HG03103 (cell line): ENCODE measurements around the gene KCNQ2.

ENCODE experiments used
- ATAC-seq: cut with Tn5 transposase; IDR thresholded peaks from one replicate; pipeline ENCODE4 v1.9.1; 2021; ENCODE audit warnings: low read depth; ENCODE audit not compliant: unreplicated experiment

Gene KCNQ2

DNA sequence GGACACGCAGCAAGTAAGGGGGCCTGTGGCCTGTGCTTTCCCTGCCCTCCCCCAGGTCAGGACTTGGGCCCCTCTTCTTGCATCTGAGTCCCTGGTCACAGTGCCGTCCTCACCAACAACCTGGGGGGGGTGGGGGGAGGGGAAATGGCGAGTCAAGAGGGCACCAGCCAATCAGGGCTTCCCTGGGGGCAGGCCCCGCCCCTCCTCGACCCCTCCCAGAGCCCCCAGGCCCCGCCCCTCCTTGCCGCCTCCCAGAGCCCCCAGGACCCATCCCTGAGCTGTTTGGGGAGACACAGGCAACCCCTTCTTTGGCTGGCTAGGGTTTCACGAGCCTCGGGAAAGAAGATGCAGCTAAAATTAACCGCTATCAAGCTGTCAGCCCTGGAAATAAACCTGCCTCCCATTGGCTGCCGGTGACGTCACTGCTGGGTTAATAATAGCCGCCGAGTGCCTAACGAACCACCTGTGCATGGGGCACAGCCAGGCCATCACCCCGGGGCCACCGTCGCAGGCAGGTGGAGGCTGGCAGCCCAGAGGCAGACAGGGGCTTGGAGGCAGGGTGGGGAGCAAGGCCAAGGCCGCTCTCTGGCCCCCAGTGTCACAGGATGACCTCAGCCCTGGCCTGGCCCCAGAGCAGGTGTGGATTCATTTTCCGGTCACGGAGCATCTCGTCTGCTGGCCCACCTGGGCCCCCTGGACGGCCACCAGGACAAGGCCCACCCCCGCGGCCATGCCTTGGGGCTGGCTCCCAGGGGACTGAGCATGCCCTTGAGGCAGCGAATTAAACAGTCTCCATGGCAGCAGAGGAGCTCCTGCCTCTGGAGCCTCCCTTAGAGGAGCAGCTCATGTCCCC lies 29.6 kb upstream of the KCNQ2 start:
- ATAC-seq = no peak

DNA sequence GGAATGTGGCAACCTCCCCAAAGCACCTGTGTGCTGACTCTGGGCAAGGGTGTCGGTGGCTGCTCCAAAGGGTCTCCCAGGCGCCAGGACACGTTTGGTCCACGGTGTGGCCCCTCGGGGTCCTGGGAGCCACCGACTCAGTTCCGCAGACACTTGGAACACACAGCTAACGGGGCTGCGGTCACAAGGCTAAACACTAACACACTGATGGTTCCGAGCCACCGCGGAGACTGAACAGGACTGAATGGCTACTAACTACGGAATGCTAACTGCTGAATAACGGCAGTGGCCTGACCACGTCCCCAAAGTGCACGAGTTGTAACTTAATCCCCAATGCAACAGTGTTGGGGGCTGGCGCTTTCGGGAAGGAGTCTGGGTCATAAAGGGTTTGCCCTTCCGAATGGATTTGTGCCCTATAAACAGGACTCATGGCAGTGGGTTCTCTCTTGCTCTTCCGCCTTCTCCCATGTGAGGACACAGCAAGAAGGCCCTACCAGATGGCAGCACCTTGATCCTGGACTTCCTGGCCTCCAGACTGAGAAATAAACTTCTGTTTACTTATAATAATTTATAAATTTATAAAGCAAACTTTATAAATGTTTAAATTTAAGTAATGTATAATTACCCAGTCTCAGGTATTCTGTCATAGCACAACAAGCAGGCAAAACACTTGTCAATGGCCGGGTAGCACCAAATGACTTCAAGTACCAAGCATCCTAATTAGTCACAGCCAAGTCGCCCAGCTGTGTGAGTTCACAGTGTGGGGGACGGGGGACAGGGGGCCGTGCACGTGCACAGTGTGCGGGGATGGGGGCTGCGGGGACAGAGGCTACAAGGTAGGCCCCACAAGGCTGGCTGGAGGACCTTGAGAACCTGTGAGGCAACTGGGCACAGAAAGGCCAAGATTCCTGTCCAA lies 28.7 kb upstream of the KCNQ2 start:
- ATAC-seq = no peak

DNA sequence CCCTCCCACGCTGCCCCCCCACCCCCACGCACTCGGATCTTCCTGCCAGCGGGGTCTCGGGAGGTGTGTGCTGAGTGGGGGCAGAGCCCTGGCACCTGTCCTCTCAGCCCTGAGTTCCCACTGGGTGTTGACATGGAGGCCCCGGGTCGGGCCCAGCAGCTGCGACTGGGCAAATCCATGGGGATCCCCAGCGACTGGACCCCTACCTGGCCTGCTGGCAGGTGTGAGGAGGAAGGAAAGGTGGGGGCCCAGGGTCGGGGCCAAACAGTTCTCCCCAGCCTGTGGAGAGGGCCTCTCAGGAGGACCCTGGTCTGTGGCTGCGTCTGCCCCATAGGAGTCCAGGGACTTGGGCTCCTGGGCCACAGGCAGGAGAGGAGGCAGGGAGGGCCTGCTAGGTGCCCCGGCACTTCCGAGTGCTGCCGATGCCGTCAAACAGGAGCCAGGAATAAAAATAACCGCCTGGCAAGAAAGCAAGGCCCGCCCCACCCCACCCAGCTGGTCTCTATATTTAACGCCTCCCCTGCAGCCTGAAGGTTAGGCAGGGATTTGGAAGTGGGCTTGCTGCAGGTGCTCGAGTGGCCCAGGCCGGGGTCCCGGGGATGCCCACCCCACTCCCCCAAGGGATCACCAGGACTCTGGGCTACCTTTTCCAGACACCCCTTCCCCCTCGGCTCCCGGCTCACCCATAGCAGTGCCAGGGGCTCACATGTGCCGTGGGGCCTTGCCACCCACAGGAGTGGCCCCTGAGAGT lies 27.9 kb upstream of the KCNQ2 start:
- no peak for ATAC-seq

DNA sequence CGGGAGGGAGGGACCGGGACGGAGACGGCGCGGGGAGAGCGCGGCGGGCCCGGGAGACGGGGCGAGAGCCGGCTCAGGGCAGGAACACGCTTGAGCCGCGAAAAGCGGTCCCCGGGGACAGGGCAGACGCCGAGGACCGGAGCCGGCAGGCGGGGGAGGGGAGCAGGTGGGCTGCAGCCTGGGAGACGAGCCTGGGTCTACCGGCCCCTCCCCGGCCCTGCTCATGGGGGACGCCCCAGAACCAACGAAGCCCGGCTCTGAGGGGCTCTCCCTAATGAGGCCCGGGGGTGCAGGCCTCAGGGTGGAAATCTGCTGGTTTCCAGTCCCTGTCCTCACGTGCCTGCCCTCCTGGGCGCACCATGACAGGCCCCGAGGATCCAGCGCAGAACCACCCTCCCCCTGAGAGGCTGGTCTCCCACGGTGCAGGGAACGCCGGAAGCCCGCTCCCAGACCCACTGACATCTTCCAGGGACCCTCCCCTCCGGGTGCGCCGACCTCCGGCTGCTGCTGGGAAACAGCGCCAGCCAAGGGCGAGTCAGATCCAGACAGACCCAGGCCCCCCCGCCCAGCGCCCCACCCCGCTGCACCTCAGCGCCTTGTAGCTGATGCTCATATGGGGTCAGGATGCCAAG lies 27.0 kb upstream of the KCNQ2 start:
- no peak for ATAC-seq

DNA sequence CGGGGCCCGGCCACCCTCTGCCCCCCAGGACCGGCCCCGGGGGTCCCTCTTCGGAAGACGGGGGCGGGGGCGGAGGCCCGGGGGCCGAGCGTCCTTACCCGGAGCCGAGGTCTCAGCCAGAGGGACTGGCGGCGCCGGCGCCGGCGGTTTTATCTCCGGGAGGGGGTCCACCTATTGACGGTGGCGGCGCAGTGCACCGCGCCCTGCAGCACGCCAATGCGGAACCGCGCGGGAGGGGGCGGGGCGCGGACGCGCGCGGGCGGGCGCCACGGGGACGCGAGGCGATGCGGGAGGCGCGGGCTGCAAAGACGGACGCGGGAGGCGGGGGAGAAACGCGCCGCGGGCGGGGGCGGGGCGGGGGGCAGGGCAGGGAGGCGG lies 26.5 kb upstream of the KCNQ2 start, which contains the start of gene EEF1A2:
EEF1A2 (minus strand) TSS at position 124 of the 378 bp plus-strand sequence. CDS start 1,320 bp downstream, outside the sequence.
- ATAC-seq = no peak

DNA sequence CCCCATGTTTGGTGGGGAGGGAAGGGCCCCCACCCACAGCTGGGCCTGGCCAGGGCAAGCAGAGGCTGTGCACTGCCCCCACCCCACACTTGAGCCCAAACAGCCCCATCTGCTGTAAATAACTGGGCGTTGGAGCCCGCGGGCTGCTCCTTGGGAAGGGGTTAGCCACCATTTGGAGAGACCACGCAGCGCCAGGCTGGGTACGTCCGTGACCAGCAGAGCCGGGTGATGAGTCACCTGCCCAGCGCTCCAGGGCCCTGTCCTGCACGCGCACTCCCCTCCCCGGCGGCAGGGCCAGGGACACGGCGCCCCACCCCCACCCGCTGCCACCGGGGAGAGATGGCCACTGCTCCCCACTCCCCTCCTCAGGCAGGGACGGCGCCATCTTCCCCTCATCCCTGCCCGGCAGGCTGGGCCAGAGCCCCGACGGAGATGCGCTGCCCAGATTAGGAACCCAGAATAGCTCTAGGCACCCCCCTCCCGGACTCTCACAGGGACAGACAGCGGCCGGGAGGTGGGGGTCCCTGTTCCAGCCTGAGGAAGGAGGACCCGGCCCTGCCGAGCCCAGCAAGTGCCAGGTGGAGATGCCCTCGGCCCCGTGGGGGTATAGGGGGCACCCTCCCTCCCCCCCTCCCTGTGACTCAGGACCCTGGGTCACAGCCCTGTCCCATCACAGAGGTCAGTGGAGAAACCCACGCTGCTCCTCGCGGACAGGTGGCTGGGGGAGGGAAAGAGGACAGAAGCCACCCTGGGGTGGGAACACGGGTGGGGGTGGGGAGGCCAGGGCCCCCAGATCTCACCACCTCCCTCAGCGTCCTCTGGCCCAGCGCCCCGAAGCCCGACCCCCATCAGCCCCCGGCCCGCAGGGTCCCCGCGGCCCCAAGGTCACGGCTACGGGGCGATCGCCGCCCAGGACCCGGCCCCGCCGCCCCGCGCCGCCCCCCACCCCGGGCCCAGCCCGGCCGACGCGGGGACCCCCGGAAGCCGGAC lies 25.8 kb upstream of the KCNQ2 start:
- no peak for ATAC-seq

DNA sequence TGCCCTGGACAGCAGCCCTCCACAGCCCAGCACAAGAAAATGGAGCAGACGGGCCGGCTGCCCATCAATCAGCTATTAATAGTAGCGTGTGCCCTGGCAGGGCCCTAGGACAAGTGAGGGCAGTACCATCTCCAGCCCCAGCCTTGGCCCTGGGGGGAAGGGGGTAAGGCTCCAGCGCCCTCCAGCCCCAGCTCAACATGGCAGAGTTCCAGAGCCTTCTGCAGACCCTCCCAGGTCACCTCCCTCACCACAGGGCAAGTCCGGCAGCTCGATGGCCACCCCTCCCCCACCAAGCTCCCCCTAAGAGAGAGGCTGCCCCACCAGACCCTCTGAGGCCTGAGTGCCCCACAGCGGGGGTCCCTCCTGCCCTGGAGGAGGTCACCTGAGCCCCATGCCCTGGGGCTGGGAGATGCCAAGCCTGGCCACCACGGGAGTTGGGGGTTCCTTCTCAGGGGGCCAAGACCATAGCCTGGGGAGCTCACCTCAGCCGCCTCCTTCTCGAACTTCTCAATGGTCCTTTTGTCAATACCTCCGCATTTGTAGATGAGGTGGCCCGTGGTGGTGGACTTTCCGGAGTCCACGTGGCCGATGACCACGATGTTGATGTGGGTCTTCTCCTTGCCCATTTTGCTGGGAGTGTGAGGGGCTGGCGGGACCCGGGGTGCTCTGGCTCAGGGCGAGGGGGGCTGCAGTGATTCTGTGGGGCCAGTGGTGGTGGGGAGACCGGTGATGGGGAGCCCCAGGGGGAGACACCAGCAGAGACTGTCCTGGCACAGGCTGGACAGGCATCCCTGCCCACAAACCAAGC lies 24.9 kb upstream of the KCNQ2 start:
- ATAC-seq = no peak

DNA sequence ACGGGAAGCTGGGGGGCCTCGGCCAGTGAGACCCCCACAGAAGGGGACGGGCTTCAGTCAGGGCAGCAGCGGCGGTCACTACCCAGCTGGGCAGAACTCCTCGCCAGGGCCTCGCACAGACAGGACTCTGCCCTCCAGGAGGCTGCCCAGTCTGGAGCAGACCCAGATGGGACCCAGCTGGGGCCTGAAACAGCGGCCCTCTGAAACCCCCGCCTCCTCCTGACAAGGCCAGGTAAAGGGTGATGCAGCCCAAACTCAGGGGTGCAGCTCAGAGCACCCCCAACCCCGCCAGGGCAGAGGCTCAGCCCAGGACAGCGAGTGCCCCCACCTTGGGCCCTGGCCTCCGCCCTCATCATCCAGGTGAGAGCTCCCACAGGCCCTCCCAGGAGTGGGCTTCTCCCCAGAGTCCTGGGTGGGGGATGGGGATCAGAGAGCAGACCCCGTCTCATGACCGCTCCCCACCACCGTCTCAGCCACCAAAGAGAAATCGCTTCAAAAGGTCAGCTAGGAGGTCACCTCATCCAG lies 24.2 kb upstream of the KCNQ2 start:
- ATAC-seq = no peak

DNA sequence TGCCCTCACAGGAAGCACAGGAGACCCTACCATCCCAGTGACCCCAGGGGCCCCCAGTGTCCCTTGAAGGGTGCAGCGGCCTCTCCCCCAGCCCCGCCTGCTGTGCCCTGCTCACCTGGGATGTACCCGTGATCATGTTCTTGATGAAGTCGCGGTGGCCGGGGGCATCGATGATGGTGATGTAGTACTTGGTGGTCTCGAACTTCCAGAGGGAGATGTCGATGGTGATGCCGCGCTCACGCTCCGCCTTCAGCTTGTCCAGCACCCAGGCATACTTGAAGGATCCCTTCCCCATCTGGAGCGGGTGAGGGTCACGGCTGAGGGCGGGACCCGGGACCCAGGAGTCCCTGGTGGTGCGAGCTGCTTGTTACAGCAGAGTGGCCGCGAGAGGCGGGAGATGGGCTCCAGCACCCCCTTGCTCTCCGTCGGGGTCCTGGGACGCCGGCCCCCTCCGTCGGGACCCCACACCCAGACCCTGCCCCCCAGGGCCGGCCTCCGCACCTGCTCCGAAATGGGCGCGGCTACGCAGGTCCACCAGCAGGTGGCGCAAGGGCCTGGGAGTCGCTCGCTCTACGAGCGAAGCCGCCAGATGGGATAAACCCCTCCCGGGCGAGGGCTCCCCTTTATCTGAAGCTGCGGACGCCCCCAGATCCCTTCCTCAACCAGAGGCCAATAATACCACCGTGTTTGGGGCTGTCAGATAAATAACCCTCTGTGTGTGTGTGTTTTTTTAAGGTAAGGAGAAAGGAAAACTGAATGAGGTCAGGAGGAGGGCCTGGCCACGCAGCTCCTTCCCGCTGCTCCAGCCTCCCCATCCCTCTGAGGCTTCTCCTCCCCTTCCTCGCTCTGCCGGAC lies 23.5 kb upstream of the KCNQ2 start:
- ATAC-seq = no peak

DNA sequence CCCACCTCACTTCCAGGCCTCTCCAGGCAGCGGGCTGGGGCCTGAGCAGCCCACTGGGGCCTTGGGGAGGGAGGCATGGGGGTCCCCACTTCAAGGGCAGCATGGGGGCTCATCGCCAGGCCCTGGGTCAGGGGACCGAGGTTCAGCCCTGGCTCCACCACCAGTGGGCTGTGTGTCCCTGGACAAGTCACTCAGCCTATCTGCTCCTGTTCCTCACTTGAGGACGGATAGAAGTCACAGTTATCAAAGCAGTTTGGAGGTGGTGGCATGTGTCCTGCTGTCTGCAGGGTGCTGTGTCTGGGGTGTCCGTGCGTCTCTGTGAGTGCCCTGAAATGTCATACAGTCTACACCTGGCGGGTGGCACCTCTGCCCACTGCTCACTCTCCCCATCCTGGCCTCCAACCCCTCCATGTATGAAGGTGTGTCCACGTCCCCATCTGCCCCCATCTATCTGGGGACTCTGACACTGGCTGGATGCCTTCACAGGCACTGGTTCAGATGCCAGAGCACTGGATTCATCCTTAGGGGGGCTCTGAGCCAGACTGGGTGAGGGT lies 22.8 kb upstream of the KCNQ2 start:
- no peak for ATAC-seq

DNA sequence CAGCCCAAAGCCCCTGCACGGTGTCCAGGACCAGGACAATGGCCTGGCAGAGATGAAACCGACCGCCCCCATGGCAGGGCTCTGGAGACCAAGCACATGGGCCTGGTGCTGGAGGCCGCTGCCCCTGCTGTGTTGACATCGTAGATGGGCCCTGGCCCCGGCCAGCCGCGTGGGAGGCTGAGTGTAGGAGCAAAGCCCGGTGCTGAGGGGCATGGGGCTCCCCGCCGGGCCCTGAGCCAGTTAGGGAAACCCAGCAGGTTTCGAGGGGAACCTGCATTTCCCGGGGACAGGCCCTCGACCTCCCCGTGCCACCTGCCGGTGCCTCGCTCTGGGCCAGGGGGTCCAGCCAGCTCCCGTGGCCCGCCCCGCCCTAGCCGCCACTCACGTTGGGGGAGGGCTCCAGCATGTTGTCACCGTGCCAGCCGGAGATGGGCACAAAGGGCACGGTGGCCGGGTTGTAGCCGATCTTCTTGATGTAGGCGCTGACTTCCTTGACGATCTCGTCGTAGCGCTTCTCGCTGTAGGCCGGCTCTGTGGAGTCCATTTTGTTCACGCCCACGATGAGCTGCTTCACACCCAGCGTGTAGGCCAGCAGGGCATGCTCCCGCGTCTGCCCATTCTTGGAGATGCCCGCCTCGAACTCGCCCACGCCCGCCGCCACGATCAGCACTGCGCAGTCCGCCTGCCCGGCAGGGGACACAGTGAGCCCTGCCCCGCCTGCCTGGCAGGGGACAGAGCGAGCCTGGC lies 22.1 kb upstream of the KCNQ2 start:
- no peak for ATAC-seq

DNA sequence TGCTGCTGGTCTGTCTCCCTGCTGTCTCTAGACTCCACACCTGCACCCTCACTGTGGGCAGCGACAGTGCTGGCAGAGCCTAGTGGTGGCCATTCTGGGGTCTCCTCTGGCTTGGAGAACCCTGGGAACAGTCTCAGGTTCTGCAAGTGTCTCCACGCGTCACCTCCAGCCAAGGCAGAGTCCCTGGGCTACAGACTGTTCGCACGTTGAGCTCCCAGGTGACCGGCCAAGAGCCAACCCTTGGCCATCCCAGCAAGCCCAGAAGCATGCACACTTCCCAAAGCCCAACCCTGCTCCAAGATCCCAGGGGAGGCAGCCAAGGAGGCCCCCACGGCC lies 21.6 kb upstream of the KCNQ2 start:
- ATAC-seq = no peak

DNA sequence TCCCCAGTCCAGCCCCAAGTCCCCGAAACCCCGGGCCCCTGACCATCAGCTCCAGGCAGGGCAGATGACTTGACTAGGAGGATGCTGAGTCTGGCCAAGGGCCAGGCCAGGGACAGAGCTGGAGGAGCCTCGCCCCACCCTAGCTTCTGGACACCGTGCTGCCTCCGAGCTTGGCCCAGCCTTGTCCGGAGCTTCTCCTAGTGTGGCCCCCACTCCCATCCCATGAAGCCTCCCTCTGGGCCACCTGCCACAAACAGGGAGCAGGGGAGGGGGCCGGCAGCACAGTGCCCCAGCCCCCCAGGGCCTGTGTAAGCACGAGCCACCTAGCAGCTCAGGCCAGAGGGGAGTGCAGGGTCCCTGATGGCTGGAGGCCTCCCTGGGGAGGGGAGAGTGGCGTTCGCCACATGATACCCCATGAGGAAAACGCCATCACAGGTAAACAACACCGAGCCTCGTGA lies 21.1 kb upstream of the KCNQ2 start:
- ATAC-seq = no peak

DNA sequence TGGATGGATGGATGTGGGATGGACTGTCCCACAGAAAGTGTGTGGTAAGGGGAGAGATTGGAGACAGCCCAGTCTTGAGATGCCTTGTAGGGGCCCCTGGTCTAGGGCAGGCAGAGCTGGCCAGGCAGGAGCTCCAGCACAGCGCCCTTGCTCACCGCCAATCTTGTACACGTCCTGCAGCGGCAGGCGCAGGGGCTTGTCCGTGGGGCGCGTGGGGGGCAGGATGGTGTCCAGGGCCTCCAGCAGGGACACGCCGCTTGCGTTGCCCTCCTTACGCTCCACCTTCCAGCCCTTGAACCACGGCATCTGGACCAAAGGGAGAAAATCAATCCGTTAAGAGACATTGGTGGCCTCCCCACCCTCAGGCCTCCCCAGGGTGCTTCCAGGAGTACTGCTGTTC lies 20.5 kb upstream of the KCNQ2 start:
- no peak for ATAC-seq

DNA sequence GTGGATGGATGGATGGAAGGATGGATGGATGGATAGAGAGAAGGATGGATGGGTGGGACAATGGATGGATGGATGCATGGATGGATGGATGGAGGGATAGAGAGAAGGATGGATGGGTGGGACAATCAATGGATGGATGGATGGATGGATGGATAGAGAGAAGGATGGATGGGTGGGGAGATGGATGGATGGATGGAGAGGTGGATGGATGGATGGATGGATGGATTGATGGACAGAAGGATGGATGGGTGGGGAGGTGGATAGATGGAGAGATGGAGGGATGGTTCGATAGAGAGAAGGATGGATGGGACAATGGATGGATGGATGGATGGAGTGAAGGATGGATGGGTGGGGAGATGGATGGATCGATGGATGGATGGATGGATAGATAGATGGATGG lies 20.1 kb upstream of the KCNQ2 start:
- ATAC-seq = no peak

DNA sequence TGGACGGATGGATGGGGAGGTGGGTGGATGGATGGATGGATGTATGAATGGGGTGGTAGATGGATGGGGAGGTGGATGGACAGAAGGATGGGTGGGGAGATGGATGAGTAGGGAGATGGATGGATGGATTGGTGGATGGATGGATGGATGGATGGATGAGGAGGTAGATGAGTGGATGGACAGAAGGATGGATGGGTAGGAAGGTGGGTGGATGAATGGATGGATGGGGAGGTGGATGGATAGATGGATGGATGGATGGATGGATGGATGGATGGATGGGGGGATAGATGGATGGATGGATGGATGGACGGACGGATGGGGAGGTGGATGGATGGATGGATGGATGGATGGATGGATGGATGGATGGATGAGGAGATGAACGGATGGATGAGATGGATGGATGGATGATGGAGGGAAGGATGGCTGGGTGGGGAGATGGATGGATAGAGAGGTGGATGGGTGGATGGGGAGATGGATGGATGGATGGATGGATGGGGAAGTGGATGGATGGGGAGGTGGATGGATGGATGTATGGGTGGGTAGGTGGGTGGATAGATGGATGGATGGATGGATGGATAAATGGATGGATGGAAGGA lies 19.3 kb upstream of the KCNQ2 start:
- no peak for ATAC-seq
